Muscle of leg (tissue), 11 donors: ENCODE data around the gene CHI3L2. TPM values are rescaled to one million over a fixed set of nuclear protein-coding genes. Genes with fewer than 3 reads are reported as not detected.

Experiments
- DNase-seq: peaks from one replicate; pipeline ENCODE4 v3.0.0; 2013
- H3K27ac ChIP-seq: one replicate; pipeline ENCODE4 v1.5.1; 2013; ENCODE audit warnings: mild to moderate bottlenecking, low read length, control low read depth
- H3K27me3 ChIP-seq: one replicate; pipeline ENCODE4 v1.6.1; 2013; ENCODE audit warnings: low read length; ENCODE audit not compliant: control insufficient read depth, insufficient read depth
- H3K36me3 ChIP-seq: one replicate; pipeline ENCODE4 v1.6.1; 2013; ENCODE audit warnings: low read length; ENCODE audit not compliant: control insufficient read depth, insufficient read depth
- H3K4me1 ChIP-seq: one replicate; pipeline ENCODE4 v1.6.1; 2013; ENCODE audit warnings: low read length; ENCODE audit not compliant: control insufficient read depth, insufficient read depth
- H3K4me3 ChIP-seq: one replicate; pipeline ENCODE4 v1.5.1; 2013; ENCODE audit warnings: low read length, control low read depth
- H3K9me3 ChIP-seq: replicated peaks from 2 replicates; pipeline ENCODE4 v1.6.1; 2013; ENCODE audit warnings: low read depth, low read length; ENCODE audit not compliant: control insufficient read depth
- WGBS: methylation state at CpG from one replicate; pipeline ENCODE4 v1.1.5; 2013; ENCODE audit warnings: missing lambda C conversion rate; ENCODE audit not compliant: insufficient coverage; 5-methylcytosine and 5-hydroxymethylcytosine counted together
- polyA plus RNA-seq, 8 donors: library from polyadenylated mRNA; unstranded; fragments of 120-200 nt; gene quantifications; one replicate each; pipeline versions ENCODE4 v1.2.1 to v1.2.3, GENCODE V29; 2013; ENCODE audit warnings: inconsistent platforms in 1 of 8, low replicate concordance in 1 of 8; ENCODE audit not compliant: insufficient read length in 8 of 8, insufficient read depth in 1 of 8
- total RNA-seq: library from RNA; stranded (reverse); fragments of 120-200 nt; gene quantifications from one replicate; pipeline ENCODE4 v1.2.4, GENCODE V29; 2013

Gene CHI3L2
- total and polyA plus RNA-seq, 9 donors = 0.06 to 0.31 (median 0.21) TPM; not detected in 3

GRCh38 chr1:111275079-111275478 lies 47.6 kb downstream of the CHI3L2 start:
- WGBS = 20% methylated on average over 1 of the region's 1 CpG
- peaks cover 3% of the 10 kb centered on the region for H3K9me3 ChIP-seq
- DNase-seq = peak; percentile 54
- H3K4me3 ChIP-seq = no peak overlapping the region
- H3K27ac ChIP-seq = no peak overlapping the region
- H3K4me1 ChIP-seq = no peaks in the 10 kb centered on the region
- no peaks in the 10 kb centered on the region for H3K36me3 ChIP-seq
- peaks cover 18% of the 10 kb centered on the region for H3K27me3 ChIP-seq

GRCh38 chr1:111275780-111276433 lies 48.4 kb downstream of the CHI3L2 start:
- Histone ChIP-seq H3K27ac (no peak overlapping the region), H3K4me3 (no peak overlapping the region), H3K27me3 (peaks cover 10% of the 10 kb centered on the region), H3K36me3 (no peaks in the 10 kb centered on the region), H3K4me1 (no peaks in the 10 kb centered on the region), H3K9me3 (peaks cover 3% of the 10 kb centered on the region)
- no peak for DNase-seq

- Histone ChIP-seq H3K36me3 (no peaks in the 10 kb centered on the region), H3K9me3 (peaks cover 3% of the 10 kb centered on the region), H3K4me3 (no peak overlapping the region), H3K27ac (no peak overlapping the region), H3K27me3 (peaks cover 2% of the 10 kb centered on the region), H3K4me1 (no peaks in the 10 kb centered on the region)
- DNase-seq = no peak
- WGBS = 72% methylated on average over 4 of the region's 4 CpGs
Measured at GRCh38 chr1:111279144-111279543, 51.6 kb downstream of the CHI3L2 start.

GRCh38 chr1:111280267-111280666 lies 52.8 kb downstream of the CHI3L2 start:
- DNase-seq = no peak
- Histone ChIP-seq H3K27me3 (peaks cover 2% of the 10 kb centered on the region), H3K4me1 (no peaks in the 10 kb centered on the region), H3K36me3 (no peaks in the 10 kb centered on the region), H3K27ac (no peak overlapping the region), H3K9me3 (peaks cover 3% of the 10 kb centered on the region), H3K4me3 (no peak overlapping the region)

GRCh38 chr1:111281411-111281810 lies 53.9 kb downstream of the CHI3L2 start:
- no peak overlapping the region for H3K4me3 ChIP-seq
- H3K4me1 ChIP-seq = no peaks in the 10 kb centered on the region
- H3K27me3 ChIP-seq = peaks cover 2% of the 10 kb centered on the region
- 79% methylated on average over 4 of the region's 5 CpGs for WGBS
- no peak for DNase-seq
- no peaks in the 10 kb centered on the region for H3K36me3 ChIP-seq
- no peak overlapping the region for H3K27ac ChIP-seq
- H3K9me3 ChIP-seq = peaks cover 3% of the 10 kb centered on the region

- no peak for DNase-seq
- Histone ChIP-seq H3K27me3 (peaks cover 2% of the 10 kb centered on the region), H3K27ac (no peak overlapping the region), H3K36me3 (no peaks in the 10 kb centered on the region), H3K9me3 (no peaks in the 10 kb centered on the region), H3K4me3 (no peak overlapping the region), H3K4me1 (no peaks in the 10 kb centered on the region)
Measured at GRCh38 chr1:111283838-111284237, 56.3 kb downstream of the CHI3L2 start.

GRCh38 chr1:111285879-111286278 lies 58.4 kb downstream of the CHI3L2 start:
- Histone ChIP-seq H3K27me3 (no peaks in the 10 kb centered on the region), H3K36me3 (no peaks in the 10 kb centered on the region), H3K4me3 (no peak overlapping the region), H3K27ac (no peak overlapping the region), H3K9me3 (no peaks in the 10 kb centered on the region), H3K4me1 (no peaks in the 10 kb centered on the region)
- no peak for DNase-seq
- no CpG with 5 or more reads among the region's 2 CpGs for WGBS

GRCh38 chr1:111286912-111287311 lies 59.4 kb downstream of the CHI3L2 start:
- no peaks in the 10 kb centered on the region for H3K27me3 ChIP-seq
- H3K27ac ChIP-seq = no peak overlapping the region
- no CpG with 5 or more reads among the region's 1 CpG for WGBS
- H3K36me3 ChIP-seq = no peaks in the 10 kb centered on the region
- no peaks in the 10 kb centered on the region for H3K4me1 ChIP-seq
- H3K9me3 ChIP-seq = no peaks in the 10 kb centered on the region
- DNase-seq = no peak
- H3K4me3 ChIP-seq = no peak overlapping the region

- no peaks in the 10 kb centered on the region for H3K4me1 ChIP-seq
- no peaks in the 10 kb centered on the region for H3K36me3 ChIP-seq
- H3K4me3 ChIP-seq = no peak overlapping the region
- H3K27ac ChIP-seq = no peak overlapping the region
- DNase-seq = no peak
- 64% methylated on average over 3 of the region's 5 CpGs for WGBS
- H3K27me3 ChIP-seq = no peaks in the 10 kb centered on the region
- H3K9me3 ChIP-seq = no peaks in the 10 kb centered on the region
Measured at GRCh38 chr1:111289371-111289770, 61.9 kb downstream of the CHI3L2 start.

GRCh38 chr1:111290104-111290503 lies 62.6 kb downstream of the CHI3L2 start:
- Histone ChIP-seq H3K27me3 (no peaks in the 10 kb centered on the region), H3K4me3 (no peak overlapping the region), H3K27ac (no peak overlapping the region), H3K36me3 (no peaks in the 10 kb centered on the region), H3K4me1 (no peaks in the 10 kb centered on the region), H3K9me3 (no peaks in the 10 kb centered on the region)
- no CpG with 5 or more reads among the region's 3 CpGs for WGBS
- no peak for DNase-seq

- H3K27me3 ChIP-seq = no peaks in the 10 kb centered on the region
- H3K9me3 ChIP-seq = no peaks in the 10 kb centered on the region
- H3K36me3 ChIP-seq = no peaks in the 10 kb centered on the region
- 40% methylated on average over 1 of the region's 7 CpGs for WGBS
- H3K4me1 ChIP-seq = no peaks in the 10 kb centered on the region
- peak; percentile 8 for DNase-seq
- no peak within 1 kb of the TSS for H3K4me3 ChIP-seq
- H3K27ac ChIP-seq = no peak within 1 kb of the TSS
Measured at GRCh38 chr1:111290630-111291029, 63.1 kb downstream of the CHI3L2 start, which contains the start of gene CHIA. Gene CHIA (plus strand): TSS chr1:111290851. CDS start chr1:111310468, 19,617 bp downstream.
